Endodermal cell (in vitro differentiated cells): Measurements from ENCODE around the gene PACS1. TPM values are rescaled to one million over a fixed set of nuclear protein-coding genes. Genes with fewer than 3 reads are reported as not detected.

Source experiments
- DNase-seq: peaks from one replicate; pipeline ENCODE4 v3.0.0-alpha.2; 2017
- H3K27ac ChIP-seq: 2 replicates; pipeline ENCODE4 v1.5.1; 2013; ENCODE audit warnings: mild to moderate bottlenecking, low read depth, low read length, moderate library complexity
- H3K27me3 ChIP-seq: 2 replicates; pipeline ENCODE4 v1.6.1; 2013; ENCODE audit warnings: mild to moderate bottlenecking, low read length, moderate library complexity; ENCODE audit not compliant: insufficient read depth, control insufficient read depth, poor library complexity, severe bottlenecking
- H3K36me3 ChIP-seq: 2 replicates; pipeline ENCODE4 v1.7.0; 2013; ENCODE audit warnings: mild to moderate bottlenecking, low read length, moderate library complexity; ENCODE audit not compliant: control insufficient read depth, insufficient read depth
- H3K4me1 ChIP-seq: one replicate; pipeline ENCODE4 v1.7.0; 2013; ENCODE audit warnings: low read length; ENCODE audit not compliant: control insufficient read depth, insufficient read depth
- H3K4me3 ChIP-seq: 2 replicates; pipeline ENCODE4 v1.5.1; 2013; ENCODE audit warnings: mild to moderate bottlenecking, low read length, moderate library complexity
- H3K9ac ChIP-seq: 2 replicates; pipeline ENCODE4 v1.6.1; 2013; ENCODE audit warnings: mild to moderate bottlenecking, low read length, moderate library complexity; ENCODE audit not compliant: poor library complexity, severe bottlenecking; ENCODE audit errors: extremely low read depth
- H3K9me3 ChIP-seq: 2 replicates; pipeline ENCODE4 v1.6.1; 2013; ENCODE audit warnings: mild to moderate bottlenecking, low read length, moderate library complexity; ENCODE audit not compliant: control insufficient read depth
- H3K27ac Mint-ChIP-seq: 2 replicates; pipeline ENCODE4 v1.8.0; 2020; ENCODE audit warnings: mixed read lengths
- H3K27me3 Mint-ChIP-seq: 2 replicates; pipeline ENCODE4 v1.8.0; 2021; ENCODE audit warnings: mild to moderate bottlenecking, mixed read lengths; ENCODE audit not compliant: insufficient read depth
- H3K36me3 Mint-ChIP-seq: 2 replicates; pipeline ENCODE4 v1.8.0; 2020; ENCODE audit warnings: low read depth, mixed read lengths
- H3K4me1 Mint-ChIP-seq: 2 replicates; pipeline ENCODE4 v1.8.0; 2020; ENCODE audit warnings: mixed read lengths
- H3K4me3 Mint-ChIP-seq: 2 replicates; pipeline ENCODE4 v1.8.0; 2020; ENCODE audit warnings: mild to moderate bottlenecking, moderate library complexity, mixed read lengths
- H3K9me3 Mint-ChIP-seq: 2 replicates; pipeline ENCODE4 v1.8.0; 2020; ENCODE audit warnings: mild to moderate bottlenecking, mixed read lengths
- WGBS, 2 experiments: methylation state at CpG; one replicate each; pipeline versions ENCODE4 v1.1.5 to v1.1.7; 2013; ENCODE audit warnings: missing lambda C conversion rate in 2 of 2, mixed read lengths in 1 of 2; ENCODE audit not compliant: insufficient coverage in 1 of 2, insufficient read length in 1 of 2; 5-methylcytosine and 5-hydroxymethylcytosine counted together
- total RNA-seq, 2 donors: library from RNA; stranded (reverse); fragmentation: NEBNext Ultra II Directional in 1 of 2; extraction: Animal tissue kit (Norgen Biotek cat#: 25700) in 1 of 2; gene quantifications; 2 replicates in 1 of 2; 3 replicates in 1 of 2; pipeline ENCODE4 v1.2.1, GENCODE V29; 2021
- TF ChIP-seq, protein P1 (sequence below): fragments of 200-600 bp; sonication (generic); conservative IDR thresholded peaks from 2 replicates; pipeline ENCODE4 v1.5.0; 2021; ENCODE audit warnings: antibody characterized with exemption, mild to moderate bottlenecking

Gene PACS1
- total RNA-seq, 2 donors from 2014 or later = 67.0 to 67.1 TPM

DNA sequence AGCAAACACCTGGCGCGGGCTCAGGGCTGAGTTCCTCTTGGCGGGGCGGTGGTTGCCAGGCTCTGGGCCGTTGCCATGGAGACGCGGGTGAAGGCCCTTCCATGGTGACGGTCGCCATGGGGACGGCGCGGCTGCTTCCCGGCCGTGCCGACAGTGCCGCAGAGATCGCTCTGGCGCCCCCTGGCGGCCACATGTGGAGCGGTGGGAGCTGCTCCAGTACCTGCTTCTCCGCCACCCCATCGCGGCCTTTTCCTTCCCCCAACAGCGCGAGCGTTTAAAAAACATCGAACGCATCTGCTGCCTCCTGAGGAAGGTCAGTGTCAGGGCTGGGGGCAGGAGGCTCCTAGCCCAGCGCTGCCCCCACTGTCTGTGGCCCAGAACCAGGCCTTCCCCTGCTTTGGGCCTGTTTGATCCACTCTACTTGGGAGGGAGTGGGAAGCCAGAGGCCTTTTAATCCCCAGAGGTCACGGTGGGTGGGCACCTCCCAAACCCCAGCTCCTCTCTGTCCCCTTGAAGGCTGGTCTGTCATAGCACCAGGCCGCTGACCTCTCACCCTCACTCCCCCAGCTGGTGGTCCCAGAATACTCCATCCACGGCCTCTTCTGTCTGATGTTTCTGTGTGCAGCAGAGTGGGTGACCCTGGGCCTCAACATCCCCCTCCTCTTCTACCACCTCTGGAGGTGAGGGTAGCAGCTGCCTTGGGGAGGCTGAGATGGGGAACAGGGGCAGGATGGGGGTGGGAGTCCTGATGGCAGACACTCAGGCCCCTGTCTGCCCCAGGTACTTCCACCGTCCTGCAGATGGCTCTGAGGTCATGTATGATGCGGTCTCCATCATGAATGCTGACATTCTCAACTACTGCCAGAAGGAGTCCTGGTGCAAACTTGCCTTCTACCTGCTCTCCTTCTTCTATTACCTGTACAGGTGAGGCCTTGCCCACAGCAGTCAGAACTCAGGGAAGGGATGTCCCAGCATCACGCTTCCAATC, 212.7 kb downstream of the PACS1 start:
- WGBS, 2 experiments = 16 to 90% methylated on average over 3 to 35 of the region's 35 CpGs
- no peaks in the 10 kb centered on the region for H3K4me1 Mint-ChIP-seq
- H3K36me3 ChIP-seq = peaks cover 26% of the 10 kb centered on the region
- H3K9me3 ChIP-seq = no peaks in the 10 kb centered on the region
- H3K27ac ChIP-seq = no peak overlapping the region
- peak; percentile 99 for DNase-seq
- H3K4me3 Mint-ChIP-seq = no peak overlapping the region
- peaks cover 3% of the 10 kb centered on the region for H3K4me1 ChIP-seq
- TF ChIP-seq, protein P1, sequence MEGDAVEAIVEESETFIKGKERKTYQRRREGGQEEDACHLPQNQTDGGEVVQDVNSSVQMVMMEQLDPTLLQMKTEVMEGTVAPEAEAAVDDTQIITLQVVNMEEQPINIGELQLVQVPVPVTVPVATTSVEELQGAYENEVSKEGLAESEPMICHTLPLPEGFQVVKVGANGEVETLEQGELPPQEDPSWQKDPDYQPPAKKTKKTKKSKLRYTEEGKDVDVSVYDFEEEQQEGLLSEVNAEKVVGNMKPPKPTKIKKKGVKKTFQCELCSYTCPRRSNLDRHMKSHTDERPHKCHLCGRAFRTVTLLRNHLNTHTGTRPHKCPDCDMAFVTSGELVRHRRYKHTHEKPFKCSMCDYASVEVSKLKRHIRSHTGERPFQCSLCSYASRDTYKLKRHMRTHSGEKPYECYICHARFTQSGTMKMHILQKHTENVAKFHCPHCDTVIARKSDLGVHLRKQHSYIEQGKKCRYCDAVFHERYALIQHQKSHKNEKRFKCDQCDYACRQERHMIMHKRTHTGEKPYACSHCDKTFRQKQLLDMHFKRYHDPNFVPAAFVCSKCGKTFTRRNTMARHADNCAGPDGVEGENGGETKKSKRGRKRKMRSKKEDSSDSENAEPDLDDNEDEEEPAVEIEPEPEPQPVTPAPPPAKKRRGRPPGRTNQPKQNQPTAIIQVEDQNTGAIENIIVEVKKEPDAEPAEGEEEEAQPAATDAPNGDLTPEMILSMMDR = peak; percentile 97
- no peak overlapping the region for H3K4me3 ChIP-seq
- H3K9me3 Mint-ChIP-seq = no peaks in the 10 kb centered on the region
- H3K27ac Mint-ChIP-seq = no peak overlapping the region
- H3K36me3 Mint-ChIP-seq = peaks cover 6% of the 10 kb centered on the region
- H3K27me3 Mint-ChIP-seq = peaks cover 30% of the 10 kb centered on the region
- H3K9ac ChIP-seq = peak overlapping the region; percentile 6
- peaks cover 14% of the 10 kb centered on the region for H3K27me3 ChIP-seq

DNA sequence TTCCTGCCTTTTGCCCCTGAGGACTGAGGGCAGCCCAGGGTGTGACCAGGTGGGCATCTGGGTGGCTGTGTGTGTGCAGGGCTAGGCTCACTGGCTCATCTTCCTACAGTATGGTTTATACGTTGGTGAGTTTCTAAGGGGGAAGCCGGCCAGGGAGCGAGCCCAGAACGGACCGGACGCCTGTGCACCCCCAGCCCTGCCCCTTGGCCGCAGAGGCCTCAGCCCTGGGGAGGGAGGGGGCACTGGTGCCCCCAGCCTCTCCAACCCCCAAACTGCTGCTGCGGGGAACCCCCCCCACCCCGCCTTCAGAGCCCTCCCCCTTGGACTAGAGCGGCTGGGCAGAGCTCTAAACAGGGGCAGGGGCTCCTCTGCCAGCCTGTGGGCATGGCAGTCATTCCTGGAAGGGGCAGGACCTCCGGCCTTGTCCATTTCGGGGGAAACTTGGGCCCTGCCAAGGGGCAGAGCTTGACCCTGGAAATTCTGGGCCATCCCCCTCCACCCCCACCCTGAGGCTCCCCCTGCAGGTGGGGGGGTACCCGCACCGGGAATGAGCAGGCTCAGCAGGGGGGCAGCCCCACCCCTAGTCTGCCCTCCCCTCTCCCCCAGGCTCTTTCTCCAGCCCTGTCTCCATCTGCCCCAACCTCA, 213.5 kb downstream of the PACS1 start:
- Mint-ChIP-seq H3K27me3 (peaks cover 30% of the 10 kb centered on the region), H3K9me3 (no peaks in the 10 kb centered on the region), H3K36me3 (peaks cover 6% of the 10 kb centered on the region), H3K4me1 (no peaks in the 10 kb centered on the region), H3K4me3 (no peak overlapping the region), H3K27ac (no peak overlapping the region)
- peaks cover 14% of the 10 kb centered on the region for H3K27me3 ChIP-seq
- H3K9me3 ChIP-seq = no peaks in the 10 kb centered on the region
- TF ChIP-seq, protein P1 = no peak
- H3K27ac ChIP-seq = no peak overlapping the region
- H3K4me3 ChIP-seq = no peak overlapping the region
- peaks cover 3% of the 10 kb centered on the region for H3K4me1 ChIP-seq
- WGBS, 2 experiments = 95 to 100% methylated on average over 2 to 14 of the region's 14 CpGs
- H3K36me3 ChIP-seq = peaks cover 26% of the 10 kb centered on the region
- no peak for DNase-seq
- H3K9ac ChIP-seq = no peak overlapping the region

DNA sequence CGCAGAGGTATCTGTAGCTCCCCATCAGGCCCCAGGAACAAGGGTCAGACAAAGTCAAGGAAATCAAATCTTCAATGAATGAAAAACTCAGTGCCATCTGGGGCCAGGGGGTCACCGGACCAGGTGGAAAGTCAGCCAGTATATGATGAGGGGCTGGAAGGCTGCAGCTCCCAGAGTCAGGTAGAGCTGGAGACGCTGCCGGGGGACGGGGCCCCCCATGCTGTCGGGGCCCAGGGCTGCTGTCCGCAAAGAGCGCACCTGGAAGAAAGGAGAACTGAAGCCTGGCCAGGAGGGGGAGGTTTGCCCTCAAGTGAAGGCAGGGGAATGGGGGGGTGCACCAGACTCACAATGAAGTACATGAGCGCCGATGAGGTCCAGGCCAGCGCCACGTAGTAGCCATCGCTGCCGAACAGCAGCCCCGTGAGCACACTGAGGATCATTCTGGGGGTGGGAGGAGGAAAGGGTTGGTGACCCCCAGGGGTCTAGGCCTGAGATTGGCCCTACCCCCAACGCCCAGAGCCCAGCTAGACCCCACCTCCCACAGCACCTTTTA, 214.5 kb downstream of the PACS1 start:
- no peaks in the 10 kb centered on the region for H3K9me3 Mint-ChIP-seq
- H3K36me3 Mint-ChIP-seq = peaks cover 6% of the 10 kb centered on the region
- no peak overlapping the region for H3K27ac ChIP-seq
- WGBS, 2 experiments = 96% methylated on average over 13 to 16 of the region's 16 CpGs
- peaks cover 26% of the 10 kb centered on the region for H3K36me3 ChIP-seq
- H3K4me1 Mint-ChIP-seq = peaks cover under 1% of the 10 kb centered on the region
- H3K4me3 Mint-ChIP-seq = no peak overlapping the region
- H3K4me3 ChIP-seq = no peak overlapping the region
- no peak overlapping the region for H3K9ac ChIP-seq
- no peak for DNase-seq
- H3K27ac Mint-ChIP-seq = no peak overlapping the region
- TF ChIP-seq, protein P1 = no peak
- peaks cover 23% of the 10 kb centered on the region for H3K27me3 Mint-ChIP-seq
- H3K27me3 ChIP-seq = peaks cover 6% of the 10 kb centered on the region
- H3K4me1 ChIP-seq = peaks cover 3% of the 10 kb centered on the region
- no peaks in the 10 kb centered on the region for H3K9me3 ChIP-seq
